ENCODE data around the gene TDRD12.
"Not testable (repeated sequence)": the region's sequence is repeated elsewhere in the genome, so short reads cannot be mapped to it uniquely, and the experiment has no call there.

The TDRD12 gene

DNA sequence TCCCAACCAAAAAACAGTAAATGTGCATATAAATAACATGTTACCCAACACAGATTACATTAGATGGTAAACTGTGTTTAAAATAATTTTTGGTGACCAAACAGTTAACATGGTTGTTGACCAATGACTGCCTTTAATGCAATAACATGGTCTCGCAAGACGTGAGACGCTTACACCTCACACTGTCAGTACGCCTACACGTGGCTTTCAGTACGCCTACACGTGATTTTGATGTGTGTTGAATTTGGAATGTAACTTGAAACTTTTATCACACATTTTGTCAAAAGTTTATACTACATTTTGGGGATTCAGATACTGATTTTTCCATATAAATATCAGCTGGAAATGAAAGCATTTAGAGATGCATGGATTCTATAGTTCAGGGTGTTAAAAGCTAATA is 118.0 kb downstream of the TDRD12 start:
- DNase-seq = no peak

DNA sequence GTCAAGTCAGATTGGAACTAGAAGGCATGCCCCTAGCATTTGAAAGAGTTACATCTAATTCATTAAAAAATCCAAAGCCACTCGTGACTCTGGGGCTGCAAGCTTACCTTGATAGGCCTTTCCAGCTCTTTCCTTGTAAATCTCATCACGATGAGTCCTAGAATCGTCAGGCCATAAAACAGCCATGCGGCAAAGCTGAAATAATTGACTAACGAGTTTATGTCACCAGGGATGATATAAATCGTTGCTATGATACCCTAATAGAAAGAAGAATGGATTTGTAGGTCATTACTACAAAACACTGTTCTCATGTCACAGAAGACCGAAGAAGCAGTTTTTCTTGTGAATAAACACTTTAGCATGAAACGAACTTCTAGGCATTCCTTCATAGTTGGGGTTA is 122.5 kb downstream of the TDRD12 start:
- DNase-seq = no peak

DNA sequence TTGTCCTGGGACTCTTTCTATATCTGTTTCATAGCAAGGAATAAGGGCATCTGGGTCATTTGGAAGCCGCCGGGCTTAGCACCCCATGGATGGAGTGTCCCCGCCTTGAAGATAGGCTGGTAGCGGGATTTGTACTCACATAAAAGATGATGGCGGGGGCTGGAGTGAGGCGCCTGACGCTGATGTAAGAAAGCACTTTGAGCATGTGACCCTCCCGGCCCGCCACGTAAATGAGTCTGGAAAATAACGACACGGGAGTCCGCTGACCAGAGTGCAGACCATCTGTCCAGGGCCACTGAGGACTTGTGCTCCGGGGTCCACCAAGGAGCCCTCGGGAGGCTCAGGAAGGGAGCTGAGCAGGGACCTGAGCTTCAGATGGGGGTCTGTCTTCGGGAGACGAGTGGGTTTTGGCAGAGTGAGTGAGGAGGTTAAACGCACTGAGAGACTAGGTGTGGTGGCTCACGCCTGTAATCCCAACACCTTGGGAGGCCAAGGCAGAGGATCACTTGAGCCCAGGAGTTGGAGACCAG is 124.2 kb downstream of the TDRD12 start:
- DNase-seq = no peak

DNA sequence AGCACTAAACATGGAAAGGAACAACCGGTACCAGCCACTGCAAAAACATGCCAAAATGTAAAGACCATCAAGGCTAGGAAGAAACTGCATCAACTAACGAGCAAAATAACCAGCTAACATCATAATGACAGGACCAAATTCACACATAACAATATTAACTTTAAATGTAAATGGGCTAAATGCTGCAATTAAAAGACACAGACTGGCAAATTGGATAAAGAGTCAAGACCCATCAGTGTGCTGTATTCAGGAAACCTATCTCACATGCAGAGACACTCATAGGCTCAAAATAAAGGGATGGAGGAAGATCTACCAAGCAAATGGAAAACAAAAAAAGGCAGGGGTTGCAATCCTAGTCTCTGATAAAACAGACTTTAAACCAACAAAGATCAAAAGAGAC is 128.5 kb downstream of the TDRD12 start:
- DNase-seq = not testable (repeated sequence)

DNA sequence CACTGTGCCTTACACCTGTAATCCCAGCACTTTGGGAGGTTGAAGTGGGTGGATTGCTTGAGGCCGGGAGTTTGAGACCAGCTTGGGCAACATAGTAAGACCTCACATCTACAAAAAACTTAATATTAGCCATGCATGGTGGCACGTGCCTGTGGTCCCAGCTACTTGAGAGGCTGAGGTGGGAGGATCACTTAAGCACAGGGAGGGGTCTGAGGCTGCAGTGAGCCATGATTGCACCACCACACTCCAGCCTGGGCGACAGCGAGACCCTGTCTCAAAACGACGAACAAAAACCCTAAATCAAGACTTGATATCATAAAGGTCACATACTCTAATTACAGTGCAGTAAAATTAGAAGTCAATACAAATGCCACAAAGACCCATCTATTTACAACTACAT is 132.6 kb downstream of the TDRD12 start:
- no peak for DNase-seq

DNA sequence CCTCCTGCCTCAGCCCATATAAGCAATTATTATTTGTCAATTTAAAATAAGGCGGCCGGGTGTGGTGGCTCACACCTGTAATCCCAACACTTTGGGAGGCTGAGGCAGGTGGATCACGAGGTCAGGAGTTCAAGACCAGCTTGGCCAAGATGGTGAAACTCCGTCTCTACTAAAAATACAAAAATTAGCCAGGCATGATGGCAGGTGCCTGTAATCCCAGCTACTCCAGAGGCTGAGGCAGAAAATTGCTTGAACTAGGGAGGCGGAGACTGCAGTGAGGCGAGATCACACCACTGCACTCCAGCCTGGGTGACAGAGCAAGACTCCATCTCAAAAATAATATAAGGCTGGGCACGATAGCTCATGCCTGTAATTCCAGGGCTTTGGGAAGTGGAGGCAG is 137.3 kb downstream of the TDRD12 start:
- not testable (repeated sequence) for DNase-seq

DNA sequence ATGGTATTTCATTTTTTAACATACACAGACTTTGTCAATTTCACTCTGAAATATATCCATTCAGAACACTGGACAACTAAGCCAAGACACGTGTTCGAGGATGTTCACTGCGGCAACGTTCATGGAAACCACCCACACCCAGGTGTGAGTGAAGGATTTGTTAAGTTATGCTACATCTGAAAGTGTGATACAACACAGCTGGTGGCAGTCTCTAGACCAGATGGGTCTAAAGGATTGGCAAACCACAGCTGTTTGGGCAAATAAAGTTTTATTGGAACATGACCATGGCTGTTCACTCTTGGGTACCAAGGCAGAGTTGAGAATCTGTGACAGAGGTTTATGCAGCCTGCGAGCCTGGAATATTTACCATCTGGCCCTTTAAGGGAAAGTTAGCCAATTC is 138.0 kb downstream of the TDRD12 start:
- no peak for DNase-seq

DNA sequence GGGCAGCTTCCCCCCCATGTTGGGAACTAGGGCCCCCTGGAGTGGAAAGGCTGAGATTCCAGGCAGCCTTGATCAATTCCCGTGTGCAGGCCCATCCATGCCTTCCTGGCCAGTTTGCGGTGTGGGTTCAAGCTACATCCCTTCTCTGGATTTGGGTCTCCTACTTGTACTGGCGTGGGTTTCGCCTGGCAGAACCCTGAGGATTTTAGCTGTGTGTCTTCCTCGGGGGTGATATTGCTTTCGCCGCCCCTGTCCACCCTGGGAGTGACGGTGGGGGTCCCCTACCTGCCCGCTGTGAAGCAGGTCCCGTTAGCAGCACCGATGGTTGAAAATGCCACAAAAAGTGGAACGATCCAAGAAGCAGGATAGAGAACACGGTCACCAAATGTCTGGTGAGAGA is 138.6 kb downstream of the TDRD12 start:
- DNase-seq = no peak

DNA sequence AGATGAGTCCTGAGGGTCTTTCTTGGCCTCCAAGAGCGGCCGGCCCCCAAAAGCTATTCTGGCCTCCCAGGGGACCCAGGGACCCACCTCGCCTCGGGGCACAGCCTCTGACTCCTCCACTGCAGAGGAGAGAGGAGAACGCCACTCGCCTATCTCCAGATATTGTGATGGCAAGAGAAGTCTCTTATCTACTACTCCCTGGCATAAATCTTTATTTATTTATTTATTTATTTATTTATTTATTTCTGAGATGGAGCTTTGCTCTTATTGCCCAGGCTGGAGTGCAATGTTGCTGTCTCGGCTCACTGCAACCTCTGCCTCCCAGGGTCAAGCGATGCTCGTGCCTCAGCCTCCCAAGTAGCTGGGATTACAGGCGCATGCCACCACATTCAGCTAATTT is 139.0 kb downstream of the TDRD12 start:
- DNase-seq = no peak

DNA sequence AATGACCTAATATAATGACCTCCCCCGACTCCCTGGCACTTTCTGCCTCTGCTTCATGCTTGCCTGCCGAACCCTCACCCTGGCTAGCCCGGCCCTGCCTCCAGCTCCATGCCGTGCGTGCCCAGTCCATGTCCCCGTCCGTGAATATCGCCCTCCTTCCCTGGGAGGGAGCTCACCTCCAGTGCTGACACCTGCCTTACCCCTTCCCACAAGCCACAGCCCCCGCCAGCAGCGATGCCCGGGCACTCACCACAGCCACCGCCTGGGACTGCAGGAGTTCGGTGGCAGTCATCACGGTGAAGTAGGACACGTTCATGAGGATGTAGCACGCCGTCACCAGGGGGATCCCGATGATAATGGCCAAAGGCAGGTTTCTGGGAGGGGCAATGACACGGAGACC is 140.0 kb downstream of the TDRD12 start:
- DNase-seq = no peak

DNA sequence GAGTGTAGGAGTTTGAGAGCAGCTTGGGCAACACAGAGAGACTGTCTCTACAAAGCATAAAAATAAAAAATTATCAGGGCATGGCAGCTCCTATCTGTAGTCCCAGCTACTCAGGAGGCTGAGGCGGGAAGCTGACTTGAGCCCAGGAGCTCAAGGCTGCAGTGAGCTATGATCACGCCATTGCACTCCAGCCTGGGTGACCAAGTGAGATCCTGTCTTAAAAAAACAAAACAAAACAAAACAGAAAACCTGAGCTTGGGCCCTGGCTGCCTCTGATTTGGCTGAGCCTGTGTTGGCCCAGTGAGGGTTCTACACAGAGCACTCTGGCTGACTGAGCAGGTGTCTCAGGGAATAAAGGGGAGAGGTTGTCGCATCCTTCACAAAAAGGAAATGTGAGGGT is 142.0 kb downstream of the TDRD12 start:
- DNase-seq = no peak

DNA sequence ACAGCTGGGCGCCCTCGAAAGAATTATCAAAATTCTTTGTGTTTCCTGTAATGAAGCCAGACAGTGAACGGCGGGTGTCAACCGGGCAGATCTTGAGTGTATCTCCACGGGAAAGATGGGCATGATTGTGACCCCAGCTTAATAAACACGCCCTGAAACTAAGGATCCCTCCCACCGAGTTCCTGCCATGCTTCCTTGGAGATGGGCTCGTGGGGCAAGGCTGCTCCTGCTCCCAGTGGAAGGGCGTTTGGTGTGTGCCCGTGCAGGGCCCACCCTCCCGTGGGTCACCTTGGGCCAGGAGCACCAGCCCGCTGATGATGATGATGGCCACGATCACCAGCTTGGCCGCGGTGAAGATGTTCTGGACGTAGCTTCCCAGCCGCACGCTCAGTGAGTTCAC is 142.6 kb downstream of the TDRD12 start:
- no peak for DNase-seq

DNA sequence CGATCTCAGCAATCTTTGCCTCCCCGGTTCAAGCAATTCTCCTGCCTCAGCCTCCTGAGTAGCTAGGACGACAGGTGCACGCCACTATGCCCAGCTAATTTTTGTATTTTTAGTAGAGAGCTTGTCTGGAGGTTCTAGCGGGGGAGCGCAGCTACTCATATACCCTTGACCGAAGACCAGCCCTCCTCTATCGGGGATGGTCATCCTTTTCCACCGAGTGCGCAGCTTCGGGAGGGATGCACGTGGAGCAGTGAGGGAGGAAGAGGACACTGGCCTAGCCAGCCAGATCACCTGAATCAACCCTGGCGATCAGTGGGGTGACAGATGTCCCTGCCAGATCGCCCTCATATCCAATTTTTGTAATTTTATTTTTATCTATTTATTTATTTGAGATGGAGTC is 143.2 kb downstream of the TDRD12 start:
- DNase-seq = no peak

DNA sequence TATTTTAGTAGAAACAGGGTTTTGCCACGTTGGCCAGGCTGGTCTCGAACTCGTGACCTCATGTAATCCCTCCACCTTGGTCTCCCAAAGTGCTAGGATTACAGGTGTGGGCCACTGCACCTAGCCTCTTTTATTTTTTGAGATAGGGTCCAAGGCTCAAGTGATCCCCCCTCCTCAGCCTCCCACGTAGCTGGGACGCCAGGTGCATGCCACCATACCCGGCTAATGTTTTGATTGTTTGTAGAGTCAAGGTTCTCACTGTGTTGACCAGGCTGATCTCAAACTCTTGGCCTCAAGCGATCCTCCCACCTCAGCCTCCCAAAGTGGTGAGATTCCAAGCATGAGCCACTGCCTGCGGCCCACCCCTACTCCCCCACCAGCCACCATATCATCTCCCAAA is 143.7 kb downstream of the TDRD12 start:
- DNase-seq = no peak

DNA sequence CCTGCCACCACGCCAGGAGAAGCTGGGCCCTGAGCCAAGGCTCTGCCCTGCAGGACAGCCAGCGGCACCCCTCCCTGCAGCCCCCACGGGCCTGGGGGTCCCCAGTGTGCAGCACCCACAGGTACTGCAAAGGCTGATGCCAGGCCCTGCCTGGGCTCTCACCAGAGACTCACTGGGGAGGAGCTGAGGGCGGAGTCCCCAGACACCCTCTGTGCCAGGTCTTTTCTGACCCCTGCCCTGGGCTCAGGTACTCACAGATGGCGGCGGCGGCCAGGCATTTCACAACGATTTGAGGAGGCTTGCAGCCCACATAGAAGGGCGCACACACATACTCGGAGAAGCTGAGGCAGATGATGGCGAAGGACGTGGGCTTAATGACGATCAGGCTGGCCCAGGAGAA is 144.3 kb downstream of the TDRD12 start:
- no peak for DNase-seq

DNA sequence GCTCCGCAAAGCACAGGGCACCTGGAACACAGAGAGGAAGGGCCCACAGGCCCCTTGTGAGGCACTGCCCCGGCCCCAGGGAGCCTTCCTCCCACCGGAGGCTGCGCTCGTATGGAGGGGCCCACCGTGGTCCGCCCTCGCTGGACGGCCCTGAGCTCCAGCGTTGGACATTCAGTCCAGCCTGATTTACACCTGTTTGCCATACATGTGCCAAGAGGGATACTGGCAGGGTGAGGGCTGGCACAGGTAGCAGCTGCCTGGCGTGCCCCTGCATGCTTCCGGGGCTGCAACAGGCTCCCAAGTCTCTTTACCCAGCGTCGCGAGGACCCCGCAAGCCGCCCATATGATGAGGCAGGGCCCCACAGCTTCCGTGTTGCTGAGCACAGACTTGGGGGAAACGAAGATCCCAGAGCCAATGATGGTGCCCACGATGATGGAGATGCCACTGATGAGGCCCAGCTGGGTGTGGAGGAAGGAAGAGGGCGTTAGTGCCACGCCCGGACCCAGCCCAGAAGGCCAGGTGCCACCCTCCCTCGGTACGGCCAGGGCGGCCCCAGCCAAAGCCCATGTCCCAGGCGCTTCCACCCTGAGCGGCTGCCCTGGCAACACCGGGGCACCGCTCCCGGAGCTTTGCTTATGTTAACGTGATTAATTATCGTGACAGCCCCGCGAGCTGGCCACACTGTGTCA is 144.9 kb downstream of the TDRD12 start:
- no peak for DNase-seq

DNA sequence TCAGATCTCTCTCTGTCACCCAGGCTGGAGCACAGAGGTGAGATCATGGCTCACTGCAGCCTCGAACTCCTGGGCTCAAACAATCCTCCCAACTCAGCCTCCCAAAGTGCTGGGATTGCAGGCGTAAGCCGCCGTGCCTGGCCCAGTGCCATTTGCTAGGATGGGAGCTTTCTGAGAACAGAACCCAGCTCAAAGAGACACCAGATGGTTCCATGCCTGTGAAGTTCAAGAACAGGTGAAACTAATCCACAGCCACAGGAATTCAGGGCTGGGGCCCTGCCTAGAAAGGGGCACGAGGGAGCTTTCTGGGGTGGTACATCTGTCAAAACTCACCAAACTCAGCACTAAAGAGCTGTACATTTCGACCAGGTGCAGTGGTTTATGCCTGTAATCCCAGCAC is 145.8 kb downstream of the TDRD12 start:
- no peak for DNase-seq

DNA sequence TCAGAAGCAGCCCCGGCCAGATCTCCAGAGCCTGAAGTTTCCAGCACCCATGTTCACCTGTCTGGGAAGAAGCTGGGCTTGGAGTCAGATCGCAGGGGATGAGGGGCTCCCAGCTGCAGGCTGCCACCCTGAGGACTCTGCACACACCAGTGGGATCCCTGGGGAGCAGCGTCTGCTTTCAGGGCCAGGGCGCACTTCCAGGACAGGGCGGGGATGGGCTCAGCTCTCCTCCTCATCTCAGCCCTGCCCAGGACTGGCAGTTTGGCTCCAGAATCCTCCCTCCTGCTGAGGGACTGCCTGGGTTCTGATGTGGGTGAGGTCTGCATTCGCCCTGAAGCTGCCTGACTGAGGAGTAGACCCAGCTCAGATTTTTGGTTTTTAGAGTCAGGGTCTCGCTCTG is 146.5 kb downstream of the TDRD12 start:
- DNase-seq = no peak

DNA sequence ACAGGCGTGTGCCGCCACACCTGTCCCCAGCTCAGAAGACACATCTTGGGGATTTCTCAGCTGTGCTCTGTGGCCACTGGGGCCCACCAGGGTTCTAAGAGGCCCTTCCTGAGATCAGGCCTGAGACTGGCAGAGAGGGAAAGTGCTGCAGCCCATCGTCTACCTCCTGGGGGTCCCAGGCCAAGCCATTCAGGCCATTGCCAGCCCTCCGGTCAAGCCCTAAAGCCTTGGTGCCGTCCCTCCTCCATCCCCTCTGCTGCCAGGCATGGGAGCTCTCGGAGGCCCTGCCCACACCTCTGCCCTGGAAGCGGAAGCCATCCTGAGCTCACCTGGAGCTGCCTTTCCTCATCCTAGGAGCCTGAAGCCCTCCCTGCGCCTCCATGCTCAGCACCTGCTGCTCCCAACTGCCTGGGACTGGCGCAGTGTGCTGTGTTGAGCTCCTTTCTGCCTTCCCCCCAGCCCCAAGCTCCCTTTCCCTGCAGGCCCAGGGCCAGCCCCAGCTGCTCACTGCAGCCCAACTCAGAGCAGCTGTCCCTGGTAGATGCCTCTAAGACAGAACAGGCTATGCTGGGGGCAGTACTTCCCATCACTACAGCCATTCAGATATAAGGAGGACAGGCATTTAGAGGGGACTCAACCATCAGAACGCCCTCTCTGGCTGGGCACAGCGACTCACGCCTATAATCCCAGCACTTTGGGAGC is 147.1 kb downstream of the TDRD12 start:
- DNase-seq = no peak

DNA sequence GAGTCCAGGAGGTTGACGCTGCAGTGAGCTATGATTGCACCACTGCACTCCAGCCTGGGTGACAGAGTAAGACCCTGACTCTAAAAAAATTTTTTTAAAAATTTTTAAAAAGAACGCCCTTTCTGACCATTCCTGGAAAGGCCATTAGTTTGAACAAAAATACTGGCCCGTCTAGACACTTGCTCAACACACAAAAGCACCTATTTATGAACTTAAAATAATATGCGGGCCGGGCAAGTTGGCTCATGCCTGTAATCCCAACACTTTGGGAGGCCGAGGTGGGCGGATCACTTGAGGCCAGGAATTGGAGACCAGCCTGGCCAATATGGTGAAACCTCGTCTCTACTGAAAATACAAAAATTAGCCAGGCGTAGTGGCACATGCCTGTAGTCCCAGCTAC is 147.9 kb downstream of the TDRD12 start:
- DNase-seq = not testable (repeated sequence)

DNA sequence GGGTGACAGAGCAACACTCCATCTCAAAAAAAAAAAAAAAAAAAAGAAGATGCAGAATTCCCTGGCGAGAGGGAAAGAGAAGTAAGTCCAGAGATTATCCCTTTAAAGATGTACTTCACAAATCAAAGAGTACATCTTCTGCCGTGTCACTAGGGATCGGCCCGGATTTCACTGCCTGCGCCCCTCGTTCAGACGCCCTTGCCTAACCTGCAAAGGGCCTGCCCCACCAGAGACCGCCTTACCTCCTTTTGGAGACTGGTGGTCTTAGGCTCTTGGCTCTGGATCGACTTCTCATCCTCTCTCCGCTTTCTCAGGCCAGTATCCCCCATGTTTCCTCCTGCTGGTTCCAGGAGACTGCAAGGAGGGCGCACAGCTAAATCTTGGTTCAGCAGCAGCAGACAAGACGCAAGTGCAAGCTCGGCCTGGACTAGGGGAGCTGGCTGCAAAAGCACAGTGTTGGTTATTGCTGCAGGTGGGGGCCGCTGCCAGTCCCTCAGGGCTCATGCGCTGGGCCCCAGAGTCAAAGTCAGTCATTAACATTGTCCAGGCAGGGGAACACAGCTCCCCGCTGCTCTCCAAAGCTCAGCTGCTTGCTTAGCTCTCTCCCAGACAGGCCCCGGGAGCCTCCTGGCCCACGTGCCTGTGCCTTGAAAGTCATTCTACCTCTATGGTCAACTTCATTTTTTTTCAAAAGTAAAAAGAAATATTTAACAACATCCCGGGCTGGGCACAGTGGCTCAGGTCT is 148.8 kb downstream of the TDRD12 start:
- no peak for DNase-seq

DNA sequence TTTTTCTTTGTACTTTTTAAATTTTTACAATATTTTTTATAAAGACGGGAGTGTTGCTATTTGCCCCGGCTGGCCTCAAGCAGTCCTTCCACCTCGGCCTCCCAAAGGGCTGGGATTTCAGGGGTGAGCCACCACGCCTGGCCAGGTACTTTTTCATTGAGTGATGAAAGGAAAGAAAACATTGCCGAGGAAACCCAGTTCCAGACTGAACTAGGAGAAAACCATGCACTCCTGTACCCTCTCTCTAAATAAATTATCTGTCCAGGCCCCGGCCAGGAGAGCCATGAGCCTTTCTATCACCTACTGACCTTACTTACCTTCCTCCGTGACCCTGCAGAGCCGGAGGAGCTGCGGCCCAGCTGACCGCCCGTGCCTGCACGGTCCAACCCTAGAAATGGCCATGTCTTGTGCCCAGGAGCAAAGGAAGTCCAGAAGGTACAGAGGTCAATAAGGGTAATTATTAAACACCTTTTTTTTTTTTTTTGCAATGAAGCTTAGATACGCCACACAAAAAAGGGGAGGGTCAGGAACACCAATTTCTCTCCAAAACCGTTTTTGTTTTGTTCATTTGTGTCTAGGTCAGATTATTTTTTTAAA is 149.9 kb downstream of the TDRD12 start, which contains the start of gene SLC7A9:
SLC7A9 (minus strand) TSS at position 399 of the 597 bp plus-strand sequence. CDS start 1,233 bp downstream, outside the sequence.
- no peak for DNase-seq

DNA sequence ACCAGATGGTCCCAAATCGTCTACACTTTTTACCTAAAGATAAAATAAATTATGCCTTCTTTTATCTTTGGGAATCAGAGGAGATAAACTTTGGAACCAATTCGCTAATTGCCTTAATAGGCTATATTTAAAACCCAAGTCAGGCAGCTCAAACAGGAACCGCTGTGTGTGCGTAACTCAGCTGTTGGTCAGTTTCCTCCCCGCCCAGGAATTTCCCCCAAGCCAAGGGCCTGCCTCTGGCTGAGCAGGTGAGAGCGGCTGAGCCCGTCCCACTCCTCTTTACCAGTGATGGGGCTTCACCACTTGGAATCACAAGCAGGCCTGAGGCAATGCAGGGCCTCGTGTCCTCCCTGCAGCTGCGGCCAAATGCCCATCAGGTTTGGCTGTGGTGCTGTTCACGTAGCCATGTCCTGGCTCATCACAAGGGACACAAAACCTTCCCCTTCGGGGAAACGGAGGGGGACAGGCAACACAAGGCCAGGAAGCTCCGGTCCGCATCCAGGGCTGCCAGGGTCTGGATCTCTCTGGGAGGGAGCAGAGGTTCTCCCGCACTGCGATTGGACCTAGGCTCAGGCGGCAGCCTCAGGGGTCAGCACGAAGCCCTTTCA is 150.5 kb downstream of the TDRD12 start:
- DNase-seq = no peak

Data from stimulated activated CD4-positive, alpha-beta T cell treated with anti-CD3 and anti-CD28 coated beads, Interleukin-12 subunit alpha, Interleukin-12 subunit beta, amount 100 ng/mL, for 4 hours (primary cell).